RWPE2 (cell line): ENCODE results near the gene SOCS3.
A peak's percentile ranks its signal among the peaks of the same experiment; 100 is the strongest.

ENCODE experiments used
- ATAC-seq: fragments of 200-7000 bp; cut with Tn5 transposase; 3 replicates; pipeline ENCODE4 v1.9.1; 2021; ENCODE audit warnings: low read depth
- DNase-seq: peaks from one replicate; pipeline ENCODE4 v3.0.0-alpha.2; 2020; ENCODE audit warnings: low spot score
- H3K27ac ChIP-seq: fragments of 450-650 bp; 2 replicates; pipeline ENCODE4 v1.5.1; 2017; ENCODE audit warnings: mild to moderate bottlenecking; ENCODE audit not compliant: poor library complexity, severe bottlenecking
- H3K27me3 ChIP-seq: fragments of 250-450 bp; sonication (Bioruptor Pico); 2 replicates; pipeline ENCODE4 v1.5.1; 2021; ENCODE audit warnings: mild to moderate bottlenecking, moderate library complexity; ENCODE audit not compliant: insufficient read depth, poor library complexity, severe bottlenecking
- H3K36me3 ChIP-seq: fragments of 250-450 bp; sonication (Bioruptor Pico); 2 replicates; pipeline ENCODE4 v1.5.1; 2020; ENCODE audit warnings: low read depth, mild to moderate bottlenecking, moderate library complexity
- H3K4me1 ChIP-seq: fragments of 250-450 bp; sonication (Bioruptor Pico); 2 replicates; pipeline ENCODE4 v1.5.1; 2021; ENCODE audit warnings: mild to moderate bottlenecking, moderate library complexity; ENCODE audit not compliant: insufficient read depth, poor library complexity, severe bottlenecking
- H3K4me3 ChIP-seq: fragments of 250-450 bp; sonication (Bioruptor Pico); 2 replicates; pipeline ENCODE4 v1.5.1; 2021; ENCODE audit warnings: mild to moderate bottlenecking, moderate library complexity; ENCODE audit not compliant: severe bottlenecking
- H3K9me3 ChIP-seq: fragments of 250-450 bp; sonication (Bioruptor Pico); 2 replicates; pipeline ENCODE4 v1.5.1; 2021; ENCODE audit warnings: mild to moderate bottlenecking, moderate library complexity; ENCODE audit not compliant: severe bottlenecking
- CTCF ChIP-seq: fragments of 450-650 bp; IDR thresholded peaks from one replicate; pipeline ENCODE4 v1.5.1; 2017; ENCODE audit warnings: mild to moderate bottlenecking, moderate library complexity; ENCODE audit not compliant: poor library complexity, severe bottlenecking

SOCS3 gene

GRCh38 chr17:78357177-78357586 lies 2.7 kb downstream of the SOCS3 start:
- DNase-seq (no peak), ATAC-seq (no peak)
- no peaks in the 10 kb centered on the region for H3K27me3 ChIP-seq
- no peaks in the 10 kb centered on the region for H3K9me3 ChIP-seq
- no peak for TF ChIP-seq CTCF
- peak overlapping the region; percentile 54 for H3K27ac ChIP-seq
- H3K36me3 ChIP-seq, result peaks cover 22% of the 10 kb centered on the region
- H3K4me1 ChIP-seq, result peaks cover 37% of the 10 kb centered on the region
- H3K4me3 ChIP-seq, result no peak overlapping the region

- Histone ChIP-seq H3K4me3 (no peak overlapping the region), H3K27ac (peak overlapping the region; percentile 54), H3K27me3 (no peaks in the 10 kb centered on the region), H3K4me1 (peaks cover 45% of the 10 kb centered on the region), H3K36me3 (peaks cover 22% of the 10 kb centered on the region), H3K9me3 (no peaks in the 10 kb centered on the region)
- ATAC-seq, result peak; percentile 54
- TF ChIP-seq CTCF, result no peak
- DNase-seq, result peak; percentile 92
Measured at GRCh38 chr17:78356101-78356713, 3.7 kb downstream of the SOCS3 start.

GRCh38 chr17:78355701-78356100 lies 4.2 kb downstream of the SOCS3 start:
- no peak for DNase-seq
- Histone ChIP-seq H3K4me3 (no peak overlapping the region), H3K36me3 (peaks cover 22% of the 10 kb centered on the region), H3K27me3 (no peaks in the 10 kb centered on the region), H3K9me3 (no peaks in the 10 kb centered on the region), H3K4me1 (peaks cover 45% of the 10 kb centered on the region), H3K27ac (peak overlapping the region; percentile 54)
- no peak for TF ChIP-seq CTCF
- no peak for ATAC-seq

GRCh38 chr17:78355045-78355641 lies 4.7 kb downstream of the SOCS3 start:
- DNase-seq (no peak), ATAC-seq (no peak)
- H3K27ac ChIP-seq, result peak overlapping the region; percentile 54
- H3K36me3 ChIP-seq, result peaks cover 22% of the 10 kb centered on the region
- H3K4me3 ChIP-seq, result no peak overlapping the region
- H3K4me1 ChIP-seq, result peaks cover 45% of the 10 kb centered on the region
- no peaks in the 10 kb centered on the region for H3K27me3 ChIP-seq
- H3K9me3 ChIP-seq, result no peaks in the 10 kb centered on the region
- no peak for TF ChIP-seq CTCF

- Histone ChIP-seq H3K9me3 (no peaks in the 10 kb centered on the region), H3K4me1 (peaks cover 45% of the 10 kb centered on the region), H3K27me3 (no peaks in the 10 kb centered on the region), H3K4me3 (no peak overlapping the region), H3K36me3 (peaks cover 22% of the 10 kb centered on the region), H3K27ac (peak overlapping the region; percentile 85)
- no peak for TF ChIP-seq CTCF
- DNase-seq (no peak), ATAC-seq (no peak)
Measured at GRCh38 chr17:78353834-78354233, 6.0 kb downstream of the SOCS3 start.
